Measurements from ENCODE around the gene RICTOR. TPM values are rescaled to one million over a fixed set of nuclear protein-coding genes. Genes with fewer than 3 reads are reported as not detected.

Gene RICTOR, protein sequence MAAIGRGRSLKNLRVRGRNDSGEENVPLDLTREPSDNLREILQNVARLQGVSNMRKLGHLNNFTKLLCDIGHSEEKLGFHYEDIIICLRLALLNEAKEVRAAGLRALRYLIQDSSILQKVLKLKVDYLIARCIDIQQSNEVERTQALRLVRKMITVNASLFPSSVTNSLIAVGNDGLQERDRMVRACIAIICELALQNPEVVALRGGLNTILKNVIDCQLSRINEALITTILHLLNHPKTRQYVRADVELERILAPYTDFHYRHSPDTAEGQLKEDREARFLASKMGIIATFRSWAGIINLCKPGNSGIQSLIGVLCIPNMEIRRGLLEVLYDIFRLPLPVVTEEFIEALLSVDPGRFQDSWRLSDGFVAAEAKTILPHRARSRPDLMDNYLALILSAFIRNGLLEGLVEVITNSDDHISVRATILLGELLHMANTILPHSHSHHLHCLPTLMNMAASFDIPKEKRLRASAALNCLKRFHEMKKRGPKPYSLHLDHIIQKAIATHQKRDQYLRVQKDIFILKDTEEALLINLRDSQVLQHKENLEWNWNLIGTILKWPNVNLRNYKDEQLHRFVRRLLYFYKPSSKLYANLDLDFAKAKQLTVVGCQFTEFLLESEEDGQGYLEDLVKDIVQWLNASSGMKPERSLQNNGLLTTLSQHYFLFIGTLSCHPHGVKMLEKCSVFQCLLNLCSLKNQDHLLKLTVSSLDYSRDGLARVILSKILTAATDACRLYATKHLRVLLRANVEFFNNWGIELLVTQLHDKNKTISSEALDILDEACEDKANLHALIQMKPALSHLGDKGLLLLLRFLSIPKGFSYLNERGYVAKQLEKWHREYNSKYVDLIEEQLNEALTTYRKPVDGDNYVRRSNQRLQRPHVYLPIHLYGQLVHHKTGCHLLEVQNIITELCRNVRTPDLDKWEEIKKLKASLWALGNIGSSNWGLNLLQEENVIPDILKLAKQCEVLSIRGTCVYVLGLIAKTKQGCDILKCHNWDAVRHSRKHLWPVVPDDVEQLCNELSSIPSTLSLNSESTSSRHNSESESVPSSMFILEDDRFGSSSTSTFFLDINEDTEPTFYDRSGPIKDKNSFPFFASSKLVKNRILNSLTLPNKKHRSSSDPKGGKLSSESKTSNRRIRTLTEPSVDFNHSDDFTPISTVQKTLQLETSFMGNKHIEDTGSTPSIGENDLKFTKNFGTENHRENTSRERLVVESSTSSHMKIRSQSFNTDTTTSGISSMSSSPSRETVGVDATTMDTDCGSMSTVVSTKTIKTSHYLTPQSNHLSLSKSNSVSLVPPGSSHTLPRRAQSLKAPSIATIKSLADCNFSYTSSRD (N-terminal part only)
- total RNA-seq (2022) (41.1 and 47.1 TPM in 2 replicates), Bru-seq, nascent RNA (percentile 92 among the genes with signal in this experiment), BruChase-seq, experiment 1, labeled RNA remaining after a 6-hour chase (percentile 76 among the genes with signal in this experiment), BruChase-seq, experiment 2, labeled RNA remaining after a 2-hour chase (percentile 84 among the genes with signal in this experiment)
- long read RNA-seq, full-length matches to known transcripts = 2 of 4 reads
- long read RNA-seq, partial matches to known transcripts = 0 of 4 reads
- long read RNA-seq, other reads (novel, unspliced or antisense) = 2 of 4 reads

DNA sequence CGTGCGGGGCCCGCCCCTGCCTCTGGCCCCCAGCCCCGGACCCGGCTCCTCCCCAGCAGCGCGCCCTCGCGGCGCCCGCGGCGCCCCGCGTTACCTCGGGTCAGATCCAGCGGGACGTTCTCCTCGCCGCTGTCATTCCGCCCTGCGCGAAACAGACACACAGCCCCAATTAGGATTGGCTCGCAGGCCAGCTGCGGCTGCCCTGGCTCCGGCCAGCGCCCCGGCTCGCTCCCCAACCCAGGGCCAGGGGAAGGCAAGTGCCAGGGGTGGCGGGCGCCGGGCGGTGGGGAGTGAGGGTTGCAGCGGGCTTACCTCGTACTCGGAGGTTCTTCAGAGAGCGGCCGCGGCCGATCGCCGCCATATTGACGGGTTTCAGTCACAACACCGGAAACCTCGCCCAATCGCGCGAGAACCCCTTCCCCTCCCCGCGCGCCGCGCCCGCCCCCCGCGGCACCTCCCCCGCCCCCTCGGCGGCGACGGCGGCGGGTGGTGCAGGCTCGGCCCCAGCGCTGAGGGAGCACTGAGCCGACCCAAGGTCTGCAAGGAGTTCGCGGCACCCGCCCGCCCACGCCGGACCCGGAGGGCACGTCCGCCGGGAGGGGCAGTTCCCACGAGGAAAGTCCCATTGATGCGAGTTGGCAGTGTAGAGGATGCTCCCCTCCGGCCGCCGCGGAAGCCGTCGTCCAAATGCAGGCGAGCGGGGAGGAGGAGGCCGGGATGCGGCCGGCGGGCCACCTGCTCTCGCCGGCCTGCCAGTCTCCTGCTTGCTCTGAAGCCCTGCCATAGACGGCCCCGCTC is at the start of gene RICTOR:
TSS of gene RICTOR (minus strand) at position 383 of the 798 bp plus-strand sequence. CDS start at position 361, 22 bp downstream.
- no TSS peak for BruUV-seq (replicated peaks)
- Mint-ChIP-seq H3K27ac (ENCODE audit: unreplicated experiment) (peak within 1 kb of the TSS; percentile 63), H3K4me3 (ENCODE audit: low read depth, unreplicated experiment) (peak within 1 kb of the TSS; percentile 83), H3K27me3 (ENCODE audit: unreplicated experiment) (no peaks in the 10 kb centered on the region), H3K36me3 (ENCODE audit: insufficient read depth, unreplicated experiment) (peaks cover 33% of the 10 kb centered on the region), H3K9me3 (ENCODE audit: low read depth, unreplicated experiment) (no peaks in the 10 kb centered on the region), H3K4me1 (ENCODE audit: low read depth, unreplicated experiment) (peaks cover 8% of the 10 kb centered on the region)
- TF ChIP-seq, protein P1, sequence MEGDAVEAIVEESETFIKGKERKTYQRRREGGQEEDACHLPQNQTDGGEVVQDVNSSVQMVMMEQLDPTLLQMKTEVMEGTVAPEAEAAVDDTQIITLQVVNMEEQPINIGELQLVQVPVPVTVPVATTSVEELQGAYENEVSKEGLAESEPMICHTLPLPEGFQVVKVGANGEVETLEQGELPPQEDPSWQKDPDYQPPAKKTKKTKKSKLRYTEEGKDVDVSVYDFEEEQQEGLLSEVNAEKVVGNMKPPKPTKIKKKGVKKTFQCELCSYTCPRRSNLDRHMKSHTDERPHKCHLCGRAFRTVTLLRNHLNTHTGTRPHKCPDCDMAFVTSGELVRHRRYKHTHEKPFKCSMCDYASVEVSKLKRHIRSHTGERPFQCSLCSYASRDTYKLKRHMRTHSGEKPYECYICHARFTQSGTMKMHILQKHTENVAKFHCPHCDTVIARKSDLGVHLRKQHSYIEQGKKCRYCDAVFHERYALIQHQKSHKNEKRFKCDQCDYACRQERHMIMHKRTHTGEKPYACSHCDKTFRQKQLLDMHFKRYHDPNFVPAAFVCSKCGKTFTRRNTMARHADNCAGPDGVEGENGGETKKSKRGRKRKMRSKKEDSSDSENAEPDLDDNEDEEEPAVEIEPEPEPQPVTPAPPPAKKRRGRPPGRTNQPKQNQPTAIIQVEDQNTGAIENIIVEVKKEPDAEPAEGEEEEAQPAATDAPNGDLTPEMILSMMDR (IDR thresholded peaks at IDR 0.05; ENCODE audit: unreplicated experiment) = no peak
- CTCF ChIA-PET = no interaction called here
- DNase-seq = peak; percentile 92
- intact Hi-C loops (cut with micrococcal nuclease; ENCODE audit: unreplicated experiment) = no loop called here

DNA sequence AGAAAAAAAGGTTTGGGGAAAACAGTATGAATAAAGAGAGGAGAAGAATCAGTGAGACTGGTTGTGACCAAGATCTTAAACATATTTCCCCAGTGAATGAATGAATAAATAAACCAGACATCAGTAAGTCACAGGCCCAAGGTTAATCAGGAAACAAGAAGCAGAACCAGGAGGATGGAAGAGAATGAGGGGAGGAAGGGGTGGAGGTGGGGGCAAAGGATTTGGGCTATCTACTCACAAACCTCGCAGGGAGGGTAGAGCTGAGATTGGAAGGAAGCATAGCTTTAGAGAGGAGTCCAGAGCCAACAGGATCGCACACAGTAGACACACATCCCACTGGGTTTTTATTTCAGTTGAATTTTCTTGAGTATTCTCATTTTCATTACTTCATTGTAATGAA is 47.7 kb upstream of the RICTOR start:
- intact Hi-C loops (cut with micrococcal nuclease; ENCODE audit: unreplicated experiment) = no loop called here
- Mint-ChIP-seq H3K4me1 (ENCODE audit: low read depth, unreplicated experiment) (no peaks in the 10 kb centered on the region), H3K9me3 (ENCODE audit: low read depth, unreplicated experiment) (no peaks in the 10 kb centered on the region), H3K27me3 (ENCODE audit: unreplicated experiment) (no peaks in the 10 kb centered on the region), H3K27ac (ENCODE audit: unreplicated experiment) (no peak overlapping the region), H3K4me3 (ENCODE audit: low read depth, unreplicated experiment) (no peak overlapping the region), H3K36me3 (ENCODE audit: insufficient read depth, unreplicated experiment) (no peaks in the 10 kb centered on the region)
- CTCF ChIA-PET = no interaction called here
- BruUV-seq (replicated peaks) = no TSS peak
- TF ChIP-seq, protein P1 (IDR thresholded peaks at IDR 0.05; ENCODE audit: unreplicated experiment) = no peak
- no peak for DNase-seq

DNA sequence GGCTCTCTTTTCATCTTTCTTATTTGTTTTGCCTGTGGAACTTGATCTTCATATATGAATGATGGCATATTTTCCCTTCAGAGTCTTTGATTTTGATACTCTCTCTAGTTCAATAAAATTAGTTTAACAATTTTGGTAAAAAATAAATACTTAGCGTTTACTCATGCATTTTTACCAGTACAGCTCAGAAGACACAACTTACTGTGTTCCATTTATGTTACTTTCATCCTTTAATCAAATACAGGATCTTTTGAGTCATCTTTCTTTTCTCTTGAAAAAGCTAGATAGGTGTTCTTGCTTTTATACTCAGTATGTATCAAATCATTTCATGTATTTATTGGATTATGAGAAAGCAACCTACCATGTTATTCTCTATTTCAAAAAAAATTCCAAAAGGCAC is 47.1 kb upstream of the RICTOR start:
- DNase-seq = no peak
- H3K4me1 Mint-ChIP-seq (ENCODE audit: low read depth, unreplicated experiment) = no peaks in the 10 kb centered on the region
- TF ChIP-seq, protein P1 (IDR thresholded peaks at IDR 0.05; ENCODE audit: unreplicated experiment) = no peak
- no peak overlapping the region for H3K27ac Mint-ChIP-seq (ENCODE audit: unreplicated experiment)
- H3K4me3 Mint-ChIP-seq (ENCODE audit: low read depth, unreplicated experiment) = no peak overlapping the region
- no peaks in the 10 kb centered on the region for H3K36me3 Mint-ChIP-seq (ENCODE audit: insufficient read depth, unreplicated experiment)
- no peaks in the 10 kb centered on the region for H3K27me3 Mint-ChIP-seq (ENCODE audit: unreplicated experiment)
- intact Hi-C loops (cut with micrococcal nuclease; ENCODE audit: unreplicated experiment) = no loop called here
- no TSS peak for BruUV-seq (replicated peaks)
- CTCF ChIA-PET = no interaction called here
- H3K9me3 Mint-ChIP-seq (ENCODE audit: low read depth, unreplicated experiment) = no peaks in the 10 kb centered on the region
